H9 (cell line): ENCODE results near the gene PAK2. TPM values are rescaled to one million over a fixed set of nuclear protein-coding genes. Genes with fewer than 3 reads are reported as not detected.

Experiments used
- DNase-seq: peaks from one replicate; pipeline ENCODE4 v3.0.0-alpha.2; 2017
- H2AFZ ChIP-seq: one replicate; pipeline ENCODE4 v1.6.1; 2013; ENCODE audit warnings: mild to moderate bottlenecking, low read length, control low read depth, moderate library complexity
- H2AK5ac ChIP-seq: 2 replicates; pipeline ENCODE4 v1.6.1; 2013; ENCODE audit warnings: low read length, control low read depth, mixed read lengths; ENCODE audit not compliant: insufficient read length
- H2BK120ac ChIP-seq: one replicate; pipeline ENCODE4 v1.6.1; 2013; ENCODE audit warnings: low read depth, mild to moderate bottlenecking, low read length, control low read depth, inconsistent platforms; ENCODE audit not compliant: poor library complexity, severe bottlenecking
- H2BK12ac ChIP-seq: 2 replicates; pipeline ENCODE4 v1.6.1; 2013; ENCODE audit warnings: low read length, control low read depth, mixed read lengths, low read depth; ENCODE audit not compliant: insufficient read length
- H2BK15ac ChIP-seq: 2 replicates; pipeline ENCODE4 v1.6.1; 2013; ENCODE audit warnings: low read depth, low read length, control low read depth
- H2BK20ac ChIP-seq: one replicate; pipeline ENCODE4 v1.6.1; 2013; ENCODE audit warnings: low read depth, mild to moderate bottlenecking, low read length, control low read depth, inconsistent platforms; ENCODE audit not compliant: poor library complexity, severe bottlenecking
- H2BK5ac ChIP-seq: 2 replicates; pipeline ENCODE4 v1.6.1; 2013; ENCODE audit warnings: low read length, control low read depth, mixed read lengths; ENCODE audit not compliant: insufficient read length
- H3K14ac ChIP-seq: 2 replicates; pipeline ENCODE4 v1.6.1; 2013; ENCODE audit warnings: low read length, control low read depth; ENCODE audit not compliant: insufficient read depth
- H3K18ac ChIP-seq: 2 replicates; pipeline ENCODE4 v1.6.1; 2013; ENCODE audit warnings: low read depth, mild to moderate bottlenecking, mixed read lengths, low read length, control low read depth; ENCODE audit not compliant: insufficient read length
- H3K23ac ChIP-seq: 2 replicates; pipeline ENCODE4 v1.6.1; 2013; ENCODE audit warnings: low read length, control low read depth, mixed read lengths, low read depth; ENCODE audit not compliant: insufficient read length
- H3K23me2 ChIP-seq: 2 replicates; pipeline ENCODE4 v1.6.1; 2013; ENCODE audit warnings: low read depth, mild to moderate bottlenecking, mixed read lengths, low read length, control low read depth; ENCODE audit not compliant: insufficient read length, poor library complexity, severe bottlenecking
- H3K27ac ChIP-seq: 2 replicates; pipeline ENCODE4 v1.5.1; 2013; ENCODE audit warnings: low read length, control low read depth, mixed read lengths, low read depth; ENCODE audit not compliant: insufficient read length
- H3K27me3 ChIP-seq: 2 replicates; pipeline ENCODE4 v1.6.1; 2013; ENCODE audit warnings: low read length, control low read depth, inconsistent platforms; ENCODE audit not compliant: insufficient read depth
- H3K4ac ChIP-seq: 2 replicates; pipeline ENCODE4 v1.6.1; 2013; ENCODE audit warnings: low read depth, mild to moderate bottlenecking, control low read depth, inconsistent platforms, low read length, moderate library complexity
- H3K4me1 ChIP-seq: 2 replicates; pipeline ENCODE4 v1.6.1; 2013; ENCODE audit warnings: low read length, control low read depth, inconsistent platforms; ENCODE audit not compliant: insufficient read depth
- H3K4me2 ChIP-seq: 2 replicates; pipeline ENCODE4 v1.6.1; 2013; ENCODE audit warnings: low read length, control low read depth, mixed read lengths; ENCODE audit not compliant: insufficient read length, insufficient read depth
- H3K56ac ChIP-seq: 2 replicates; pipeline ENCODE4 v1.6.1; 2013; ENCODE audit warnings: low read depth, mild to moderate bottlenecking, mixed read lengths, low read length, control low read depth; ENCODE audit not compliant: insufficient read length
- H3K79me1 ChIP-seq: 2 replicates; pipeline ENCODE4 v1.6.1; 2013; ENCODE audit warnings: low read depth, mild to moderate bottlenecking, moderate library complexity, low read length, control low read depth, inconsistent platforms; ENCODE audit not compliant: insufficient read depth, poor library complexity, severe bottlenecking
- H3K79me2 ChIP-seq: 2 replicates; pipeline ENCODE4 v1.6.1; 2013; ENCODE audit warnings: low read length, control low read depth, inconsistent platforms; ENCODE audit not compliant: insufficient read depth
- H3K9ac ChIP-seq: 2 replicates; pipeline ENCODE4 v1.6.1; 2013; ENCODE audit warnings: low read length, control low read depth, mixed read lengths; ENCODE audit not compliant: insufficient read length; ENCODE audit errors: extremely low read depth
- H3K9me3 ChIP-seq: one replicate; pipeline ENCODE4 v1.6.1; 2013; ENCODE audit warnings: low read depth, low read length, inconsistent platforms; ENCODE audit not compliant: control insufficient read depth
- H3T11ph ChIP-seq: one replicate; pipeline ENCODE4 v1.6.1; 2013; ENCODE audit warnings: mild to moderate bottlenecking, low read length, control low read depth, inconsistent platforms
- H4K20me1 ChIP-seq: one replicate; pipeline ENCODE4 v1.6.1; 2013; ENCODE audit not compliant: control insufficient read depth, insufficient read length, insufficient read depth
- H4K5ac ChIP-seq: 2 replicates; pipeline ENCODE4 v1.6.1; 2013; ENCODE audit warnings: low read depth, mild to moderate bottlenecking, mixed read lengths, low read length, control low read depth; ENCODE audit not compliant: insufficient read length
- H4K8ac ChIP-seq: replicated peaks from 2 replicates; pipeline ENCODE4 v1.6.1; 2013; ENCODE audit warnings: low read length, control low read depth, mixed read lengths, low read depth; ENCODE audit not compliant: insufficient read length
- H4K91ac ChIP-seq: 2 replicates; pipeline ENCODE4 v1.6.1; 2013; ENCODE audit warnings: low read depth, mild to moderate bottlenecking, moderate library complexity, mixed read lengths, low read length, control low read depth; ENCODE audit not compliant: insufficient read length
- H3K27ac Mint-ChIP-seq, 3 experiments: 2 replicates in 2 of 3; 3 replicates in 1 of 3; pipeline ENCODE4 v1.8.0; 2020 to 2021; ENCODE audit warnings: mixed read lengths in 3 of 3, mild to moderate bottlenecking in 1 of 3, moderate library complexity in 1 of 3
- H3K27me3 Mint-ChIP-seq: 2 replicates; pipeline ENCODE4 v1.8.0; 2021; ENCODE audit warnings: low read depth, mild to moderate bottlenecking, moderate library complexity, mixed read lengths
- H3K36me3 Mint-ChIP-seq, 3 experiments: 2 replicates in 2 of 3; 3 replicates in 1 of 3; pipeline ENCODE4 v1.8.0; 2020 to 2021; ENCODE audit warnings: low read depth in 3 of 3, mixed read lengths in 3 of 3; ENCODE audit not compliant: insufficient read depth in 1 of 3
- H3K4me1 Mint-ChIP-seq, 2 experiments: 2 replicates each; pipeline ENCODE4 v1.8.0; 2020; ENCODE audit warnings: mixed read lengths in 2 of 2
- H3K4me3 Mint-ChIP-seq, 2 experiments: 2 replicates in 1 of 2; 3 replicates in 1 of 2; pipeline ENCODE4 v1.8.0; 2020 to 2021; ENCODE audit warnings: mild to moderate bottlenecking in 2 of 2, mixed read lengths in 2 of 2, moderate library complexity in 1 of 2
- H3K9me3 Mint-ChIP-seq, 2 experiments: 2 replicates in 1 of 2; 3 replicates in 1 of 2; pipeline ENCODE4 v1.8.0; 2020; ENCODE audit warnings: mild to moderate bottlenecking in 2 of 2, mixed read lengths in 2 of 2, moderate library complexity in 1 of 2
- CTCF ChIP-seq: fragments of 200-600 bp; sonication (generic); conservative IDR thresholded peaks from 3 replicates; pipeline ENCODE4 v1.8.0; 2021; ENCODE audit warnings: antibody characterized with exemption, mild to moderate bottlenecking
- WGBS: extraction: QIAGEN DNeasy Blood & Tissue Kit; methylation state at CpG from one replicate; pipeline ENCODE4 v1.1.7; 2013; ENCODE audit warnings: missing lambda C conversion rate, low lambda C conversion rate, mixed read lengths; ENCODE audit not compliant: insufficient read length; ENCODE audit errors: extremely low coverage; 5-methylcytosine and 5-hydroxymethylcytosine counted together
- total RNA-seq: library from RNA; stranded (reverse); gene quantifications from 2 replicates; pipeline ENCODE4 v1.2.1, GENCODE V29; 2021

The PAK2 gene
- total RNA-seq, 1 experiment from 2014 or later, result 65.7 TPM

- Mint-ChIP-seq H3K27me3 (no peaks in the 10 kb centered on the region), H3K4me1 (peaks cover 0 to 4% of the 10 kb centered on the region in 2 experiments; a peak in 2 of 4 replicates), H3K4me3 (no peak overlapping the region), H3K36me3 (peaks cover 0 to 2% (median 0%) of the 10 kb centered on the region in 3 experiments; a peak in 2 of 7 replicates), H3K9me3 (no peaks in the 10 kb centered on the region), H3K27ac (no peak overlapping the region)
- Histone ChIP-seq H2AFZ (no peak overlapping the region), H3K79me1 (no peaks in the 10 kb centered on the region), H3K56ac (no peak overlapping the region), H2BK5ac (no peak overlapping the region), H3K9ac (no peak overlapping the region), H3K4me2 (no peak overlapping the region), H3T11ph (no peak overlapping the region), H3K4me1 (no peaks in the 10 kb centered on the region), H3K4ac (no peak overlapping the region), H2BK120ac (no peak overlapping the region), H3K79me2 (peaks cover 23% of the 10 kb centered on the region; the same call in 1 of the 2 replicates), H3K27ac (no peak overlapping the region), H3K9me3 (no peaks in the 10 kb centered on the region), H3K14ac (no peak overlapping the region), H2BK20ac (no peak overlapping the region), H3K23ac (no peak overlapping the region), H3K27me3 (no peaks in the 10 kb centered on the region), H2BK15ac (no peak overlapping the region), H2BK12ac (no peak overlapping the region), H4K8ac (no peak overlapping the region), H3K18ac (no peak overlapping the region), H4K91ac (no peak overlapping the region), H4K5ac (no peak overlapping the region), H4K20me1 (no peaks in the 10 kb centered on the region), H2AK5ac (no peak overlapping the region), H3K23me2 (no peaks in the 10 kb centered on the region)
- no peak for TF ChIP-seq CTCF
- no CpG with 5 or more reads among the region's 2 CpGs for WGBS
- no peak for DNase-seq
These were observed 135.6 kb downstream of the PAK2 start for GRCh38 chr3:196875258-196875657.

Other genes starting within 250 kb of the PAK2 start
- gene RNF168, start 236.1 kb upstream of the PAK2 start, total RNA-seq, result 64.6 and 65.5 TPM in 2 replicates
- gene SMCO1, start 224.5 kb upstream of the PAK2 start, total RNA-seq, result not detected in 2 replicates
- 21.2 and 22.3 TPM in 2 replicates for gene WDR53, start 171.3 kb upstream of the PAK2 start, total RNA-seq
- gene FBXO45, start 171.2 kb upstream of the PAK2 start, total RNA-seq, result 18.6 and 19.8 TPM in 2 replicates
- 2.8 and 4.0 TPM in 2 replicates for gene NRROS, start 100.2 kb upstream of the PAK2 start, total RNA-seq
- gene CEP19, start 27.6 kb upstream of the PAK2 start, total RNA-seq, result 1.2 and 1.3 TPM in 2 replicates
- gene PIGX, start 27.5 kb upstream of the PAK2 start, total RNA-seq, result 18.1 and 20.0 TPM in 2 replicates
- 28.3 and 30.4 TPM in 2 replicates for gene SENP5, start 128.1 kb downstream of the PAK2 start, total RNA-seq
- 118 and 120 TPM in 2 replicates for gene NCBP2, start 202.7 kb downstream of the PAK2 start, total RNA-seq
- gene PIGZ, start 229.0 kb downstream of the PAK2 start, total RNA-seq, result 0.15 and 0.29 TPM in 2 replicates